ENCODE results near the gene RFXAP.

The RFXAP gene

DNA sequence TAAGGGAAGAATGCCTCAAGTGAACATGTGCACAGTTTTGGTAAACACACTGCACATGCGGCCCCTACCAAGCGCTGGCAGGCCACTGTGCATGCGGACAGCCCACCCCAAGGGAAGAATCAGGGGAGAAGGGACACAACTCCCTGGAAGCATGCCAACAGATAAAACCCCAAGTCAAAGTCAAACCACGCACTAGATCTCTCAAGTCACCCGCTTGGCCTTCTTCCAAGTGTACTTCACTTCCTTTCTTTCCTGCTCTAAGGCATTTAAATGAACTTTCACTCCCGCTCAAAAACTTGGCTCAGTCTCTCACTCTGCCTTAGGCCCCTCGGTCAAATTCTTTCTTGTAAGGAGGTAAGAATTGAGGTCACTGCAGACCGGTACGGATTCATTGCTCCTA is 4.6 kb upstream of the RFXAP start:
- no peak for TF ChIP-seq TAF1 (IDR thresholded peaks at IDR 0.05; ENCODE audit: borderline replicate concordance, insufficient read depth, low read length)
- TF ChIP-seq FOXP2 (optimal IDR thresholded peaks at IDR 0.05; ENCODE audit: borderline replicate concordance, extremely low read depth, extremely low read length, insufficient read depth) = no peak
- no peak for TF ChIP-seq SIN3A (IDR thresholded peaks at IDR 0.05; ENCODE audit: borderline replicate concordance, insufficient read depth, low read length)
- no peak for TF ChIP-seq POLR2AphosphoS5 (IDR thresholded peaks at IDR 0.05; ENCODE audit: low read depth, low read length)
- TF ChIP-seq, protein P1, sequence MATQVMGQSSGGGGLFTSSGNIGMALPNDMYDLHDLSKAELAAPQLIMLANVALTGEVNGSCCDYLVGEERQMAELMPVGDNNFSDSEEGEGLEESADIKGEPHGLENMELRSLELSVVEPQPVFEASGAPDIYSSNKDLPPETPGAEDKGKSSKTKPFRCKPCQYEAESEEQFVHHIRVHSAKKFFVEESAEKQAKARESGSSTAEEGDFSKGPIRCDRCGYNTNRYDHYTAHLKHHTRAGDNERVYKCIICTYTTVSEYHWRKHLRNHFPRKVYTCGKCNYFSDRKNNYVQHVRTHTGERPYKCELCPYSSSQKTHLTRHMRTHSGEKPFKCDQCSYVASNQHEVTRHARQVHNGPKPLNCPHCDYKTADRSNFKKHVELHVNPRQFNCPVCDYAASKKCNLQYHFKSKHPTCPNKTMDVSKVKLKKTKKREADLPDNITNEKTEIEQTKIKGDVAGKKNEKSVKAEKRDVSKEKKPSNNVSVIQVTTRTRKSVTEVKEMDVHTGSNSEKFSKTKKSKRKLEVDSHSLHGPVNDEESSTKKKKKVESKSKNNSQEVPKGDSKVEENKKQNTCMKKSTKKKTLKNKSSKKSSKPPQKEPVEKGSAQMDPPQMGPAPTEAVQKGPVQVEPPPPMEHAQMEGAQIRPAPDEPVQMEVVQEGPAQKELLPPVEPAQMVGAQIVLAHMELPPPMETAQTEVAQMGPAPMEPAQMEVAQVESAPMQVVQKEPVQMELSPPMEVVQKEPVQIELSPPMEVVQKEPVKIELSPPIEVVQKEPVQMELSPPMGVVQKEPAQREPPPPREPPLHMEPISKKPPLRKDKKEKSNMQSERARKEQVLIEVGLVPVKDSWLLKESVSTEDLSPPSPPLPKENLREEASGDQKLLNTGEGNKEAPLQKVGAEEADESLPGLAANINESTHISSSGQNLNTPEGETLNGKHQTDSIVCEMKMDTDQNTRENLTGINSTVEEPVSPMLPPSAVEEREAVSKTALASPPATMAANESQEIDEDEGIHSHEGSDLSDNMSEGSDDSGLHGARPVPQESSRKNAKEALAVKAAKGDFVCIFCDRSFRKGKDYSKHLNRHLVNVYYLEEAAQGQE (IDR thresholded peaks at IDR 0.05; ENCODE audit: insufficient read depth in 1 of 2, low read depth in 2 of 2, low read length in 2 of 2) = no peak

DNA sequence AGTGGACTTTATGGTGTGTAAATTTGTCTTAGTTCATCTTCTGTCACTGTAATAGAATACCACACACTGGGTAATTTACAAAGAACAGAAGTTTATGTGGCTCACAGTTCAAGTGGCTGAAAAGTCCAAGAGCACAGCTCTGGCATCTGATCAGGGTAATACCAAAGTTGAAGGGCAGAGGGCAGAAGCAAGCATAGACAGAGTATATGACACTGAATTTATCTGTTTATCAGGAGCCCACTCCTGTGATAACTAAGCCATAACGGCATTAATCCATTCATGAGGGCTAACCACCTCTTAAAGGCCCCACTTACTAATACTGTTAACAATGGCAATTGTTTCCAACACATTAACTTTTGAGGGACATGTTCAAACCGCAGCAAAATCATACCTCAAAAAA is 4.0 kb upstream of the RFXAP start:
- no peak for TF ChIP-seq TAF1 (IDR thresholded peaks at IDR 0.05; ENCODE audit: borderline replicate concordance, insufficient read depth, low read length)
- TF ChIP-seq, protein P1 (IDR thresholded peaks at IDR 0.05; ENCODE audit: insufficient read depth in 1 of 2, low read depth in 2 of 2, low read length in 2 of 2) = no peak
- TF ChIP-seq FOXP2 (optimal IDR thresholded peaks at IDR 0.05; ENCODE audit: borderline replicate concordance, extremely low read depth, extremely low read length, insufficient read depth) = no peak
- TF ChIP-seq SIN3A (IDR thresholded peaks at IDR 0.05; ENCODE audit: borderline replicate concordance, insufficient read depth, low read length) = no peak
- no peak for TF ChIP-seq POLR2AphosphoS5 (IDR thresholded peaks at IDR 0.05; ENCODE audit: low read depth, low read length)

DNA sequence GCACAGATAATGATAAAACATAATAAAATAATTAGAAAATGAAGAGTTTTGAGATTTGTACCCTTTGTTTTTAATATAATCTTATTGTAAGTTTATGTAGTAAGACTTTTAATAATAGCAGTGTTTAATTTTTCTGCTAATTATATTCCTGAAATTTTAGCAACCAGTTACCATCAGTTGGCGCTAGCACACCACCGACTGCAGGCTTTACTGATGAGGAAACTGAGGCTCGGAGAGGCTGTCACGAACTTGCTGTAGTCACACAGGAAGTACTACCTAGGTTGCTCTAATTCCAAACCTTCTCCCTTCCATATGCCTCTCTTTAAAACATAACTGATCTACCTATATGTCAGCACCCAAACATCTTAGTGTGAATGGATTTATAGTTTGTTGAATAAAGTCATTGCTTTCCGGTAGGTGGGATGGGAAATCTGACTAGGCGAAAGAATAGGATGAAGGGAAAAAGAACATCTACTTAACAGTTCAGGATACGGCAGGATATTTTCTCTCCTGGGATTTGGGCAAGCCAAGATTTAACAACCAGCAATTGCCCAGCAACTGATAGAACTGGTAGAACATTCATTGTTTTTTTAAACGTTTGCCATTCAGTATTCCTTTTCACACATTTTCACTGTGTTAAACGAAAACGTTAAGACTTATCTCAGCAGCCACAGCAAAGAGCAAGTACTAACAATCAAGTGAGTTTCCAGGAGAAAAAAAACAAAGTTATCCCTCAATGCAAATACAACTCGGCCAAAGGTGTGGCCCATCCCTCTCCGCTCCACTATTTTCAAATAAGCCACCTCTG is 822 bp upstream of the RFXAP start:
- TF ChIP-seq TAF1 (IDR thresholded peaks at IDR 0.05; ENCODE audit: borderline replicate concordance, insufficient read depth, low read length) (no peak), POLR2AphosphoS5 (IDR thresholded peaks at IDR 0.05; ENCODE audit: low read depth, low read length) (no peak), SIN3A (IDR thresholded peaks at IDR 0.05; ENCODE audit: borderline replicate concordance, insufficient read depth, low read length) (no peak), FOXP2 (optimal IDR thresholded peaks at IDR 0.05; ENCODE audit: borderline replicate concordance, extremely low read depth, extremely low read length, insufficient read depth) (no peak)
- TF ChIP-seq, protein P1 (IDR thresholded peaks at IDR 0.05; ENCODE audit: insufficient read depth in 1 of 2, low read depth in 2 of 2, low read length in 2 of 2) = no peak

DNA sequence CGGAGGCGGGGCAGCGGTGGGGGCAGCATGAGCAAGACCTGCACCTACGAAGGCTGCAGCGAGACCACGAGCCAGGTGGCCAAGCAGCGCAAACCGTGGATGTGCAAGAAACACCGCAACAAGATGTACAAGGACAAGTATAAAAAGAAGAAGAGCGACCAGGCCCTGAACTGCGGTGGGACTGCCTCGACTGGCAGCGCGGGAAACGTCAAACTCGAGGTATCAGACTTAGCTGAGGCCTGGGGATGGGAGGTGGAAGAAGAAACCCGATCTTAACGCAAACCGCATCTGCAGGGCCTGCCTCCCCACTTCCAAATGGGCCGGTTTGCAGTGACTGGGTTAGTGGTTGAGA is 693 bp downstream of the RFXAP start:
- TF ChIP-seq, protein P1 (IDR thresholded peaks at IDR 0.05; ENCODE audit: insufficient read depth in 1 of 2, low read depth in 2 of 2, low read length in 2 of 2) = no peak
- TF ChIP-seq TAF1 (IDR thresholded peaks at IDR 0.05; ENCODE audit: borderline replicate concordance, insufficient read depth, low read length) = no peak
- TF ChIP-seq FOXP2 (optimal IDR thresholded peaks at IDR 0.05; ENCODE audit: borderline replicate concordance, extremely low read depth, extremely low read length, insufficient read depth) = no peak
- no peak for TF ChIP-seq SIN3A (IDR thresholded peaks at IDR 0.05; ENCODE audit: borderline replicate concordance, insufficient read depth, low read length)
- no peak for TF ChIP-seq POLR2AphosphoS5 (IDR thresholded peaks at IDR 0.05; ENCODE audit: low read depth, low read length)
